Measurements from ENCODE around the gene SMIM29. TPM values are rescaled to one million over a fixed set of nuclear protein-coding genes. Genes with fewer than 3 reads are reported as not detected.

Gene SMIM29
- total and polyA plus RNA-seq, 10 of the 15 experiments (the other 5 are each of a cell fraction or from before 2014, with no cell fraction given), result 7.1 to 30.0 (median 16.2) TPM

DNA sequence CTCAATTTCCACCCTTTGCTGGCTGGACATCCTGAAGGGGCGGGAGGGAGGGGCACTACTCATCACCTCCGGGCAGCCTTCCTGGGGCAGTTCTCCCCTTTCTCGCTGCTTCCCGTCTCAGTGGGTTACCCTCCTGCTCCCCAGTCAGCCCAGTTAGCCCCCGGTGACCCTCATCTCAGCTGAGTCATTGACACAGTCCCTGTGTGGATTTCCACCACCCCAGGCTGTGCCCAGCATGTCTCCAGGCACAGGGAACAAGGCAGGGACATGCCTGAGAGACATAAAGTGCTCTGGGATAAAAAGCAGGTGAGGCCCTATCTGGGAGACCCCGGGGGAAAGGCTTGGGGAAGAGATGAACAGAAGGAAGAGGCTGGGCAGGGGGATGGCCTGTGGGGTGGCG lies 42.1 kb downstream of the SMIM29 start:
- H3K27ac ChIP-seq (ENCODE audit: control insufficient read depth, insufficient read depth), result no peak overlapping the region
- ChIA-PET SMC1A (ENCODE audit: uncharacterized antibody, unreplicated experiment) (no interaction called here), RAD21 (ENCODE audit: unreplicated experiment) (no interaction called here), CTCF (interaction anchor here (0.6 to 1.0 kb wide), 2 partner anchors 10 to 253 kb away, joined by 3 read pairs; no protein-coding TSS in a partner anchor), POLR2A (no interaction called here)
- no peaks in the 10 kb centered on the region for H4K20me1 ChIP-seq (ENCODE audit: control insufficient read depth, insufficient read depth)
- no peaks in the 10 kb centered on the region for H3K27me3 ChIP-seq (replicated peaks in 1 of 2; ENCODE audit: control insufficient read depth in 2 of 2, insufficient read depth in 2 of 2, low read length in 1 of 2)
- no peak overlapping the region for H2AFZ ChIP-seq (ENCODE audit: control insufficient read depth, low read depth, low read length)
- no peaks in the 10 kb centered on the region for H3K4me1 ChIP-seq (ENCODE audit: control insufficient read depth, insufficient read depth, low read length)
- TF ChIP-seq SUZ12 (IDR thresholded peaks at IDR 0.05; ENCODE audit: unreplicated experiment) (no peak), STAT1 (conservative IDR thresholded peaks at IDR 0.05) (no peak), NFYA (IDR thresholded peaks at IDR 0.05; ENCODE audit: borderline replicate concordance, low read depth, low read length) (no peak), TCF12 (IDR thresholded peaks at IDR 0.05; ENCODE audit: low read depth, low read length) (no peak), EP300 (IDR thresholded peaks at IDR 0.05; ENCODE audit: borderline replicate concordance in 1 of 2, control insufficient read depth in 1 of 2, low read depth in 2 of 2, low read length in 2 of 2) (no peak), IKZF2 (IDR thresholded peaks at IDR 0.05) (no peak), NFYB (IDR thresholded peaks at IDR 0.05; ENCODE audit: insufficient read depth, low read depth, low read length) (no peak), FOS (IDR thresholded peaks at IDR 0.05; ENCODE audit: borderline replicate concordance, extremely low read depth, insufficient read length) (no peak), RAD21 (IDR thresholded peaks at IDR 0.05; ENCODE audit: insufficient read depth, low read depth, low read length) (no peak), SP1 (IDR thresholded peaks at IDR 0.05; ENCODE audit: low read depth, low read length) (no peak)
- TF ChIP-seq, protein P1, sequence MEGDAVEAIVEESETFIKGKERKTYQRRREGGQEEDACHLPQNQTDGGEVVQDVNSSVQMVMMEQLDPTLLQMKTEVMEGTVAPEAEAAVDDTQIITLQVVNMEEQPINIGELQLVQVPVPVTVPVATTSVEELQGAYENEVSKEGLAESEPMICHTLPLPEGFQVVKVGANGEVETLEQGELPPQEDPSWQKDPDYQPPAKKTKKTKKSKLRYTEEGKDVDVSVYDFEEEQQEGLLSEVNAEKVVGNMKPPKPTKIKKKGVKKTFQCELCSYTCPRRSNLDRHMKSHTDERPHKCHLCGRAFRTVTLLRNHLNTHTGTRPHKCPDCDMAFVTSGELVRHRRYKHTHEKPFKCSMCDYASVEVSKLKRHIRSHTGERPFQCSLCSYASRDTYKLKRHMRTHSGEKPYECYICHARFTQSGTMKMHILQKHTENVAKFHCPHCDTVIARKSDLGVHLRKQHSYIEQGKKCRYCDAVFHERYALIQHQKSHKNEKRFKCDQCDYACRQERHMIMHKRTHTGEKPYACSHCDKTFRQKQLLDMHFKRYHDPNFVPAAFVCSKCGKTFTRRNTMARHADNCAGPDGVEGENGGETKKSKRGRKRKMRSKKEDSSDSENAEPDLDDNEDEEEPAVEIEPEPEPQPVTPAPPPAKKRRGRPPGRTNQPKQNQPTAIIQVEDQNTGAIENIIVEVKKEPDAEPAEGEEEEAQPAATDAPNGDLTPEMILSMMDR (IDR thresholded peaks at IDR 0.05 in 2 of 3, conservative IDR thresholded peaks at IDR 0.05 in 1 of 3; ENCODE audit: control insufficient read depth in 2 of 3, extremely low read depth in 1 of 3, insufficient read depth in 1 of 3, low read depth in 3 of 3, low read length in 3 of 3), result no peak
- TF ChIP-seq, protein P2, sequence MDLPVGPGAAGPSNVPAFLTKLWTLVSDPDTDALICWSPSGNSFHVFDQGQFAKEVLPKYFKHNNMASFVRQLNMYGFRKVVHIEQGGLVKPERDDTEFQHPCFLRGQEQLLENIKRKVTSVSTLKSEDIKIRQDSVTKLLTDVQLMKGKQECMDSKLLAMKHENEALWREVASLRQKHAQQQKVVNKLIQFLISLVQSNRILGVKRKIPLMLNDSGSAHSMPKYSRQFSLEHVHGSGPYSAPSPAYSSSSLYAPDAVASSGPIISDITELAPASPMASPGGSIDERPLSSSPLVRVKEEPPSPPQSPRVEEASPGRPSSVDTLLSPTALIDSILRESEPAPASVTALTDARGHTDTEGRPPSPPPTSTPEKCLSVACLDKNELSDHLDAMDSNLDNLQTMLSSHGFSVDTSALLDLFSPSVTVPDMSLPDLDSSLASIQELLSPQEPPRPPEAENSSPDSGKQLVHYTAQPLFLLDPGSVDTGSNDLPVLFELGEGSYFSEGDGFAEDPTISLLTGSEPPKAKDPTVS (IDR thresholded peaks at IDR 0.05; ENCODE audit: low read depth, low read length), result no peak
- no peak overlapping the region for H3K9ac ChIP-seq (ENCODE audit: control insufficient read depth, insufficient read depth, low read length)
- BruUV-seq (replicated peaks), result no TSS peak
- H3K4me3 ChIP-seq, result no peak overlapping the region
- in situ Hi-C loops (cut with MboI) (no loop called here), intact Hi-C loops (cut with micrococcal nuclease; ENCODE audit: unreplicated experiment) (no loop called here)
- H3K79me2 ChIP-seq (ENCODE audit: control insufficient read depth, insufficient read depth, low read length), result no peaks in the 10 kb centered on the region
- no peak for ATAC-seq
- FAIRE-seq, result no peak
- no peak for DNase-seq (ENCODE audit: low read depth, low spot score)
- no peaks in the 10 kb centered on the region for H3K36me3 ChIP-seq (ENCODE audit: control insufficient read depth in 2 of 2, insufficient read depth in 2 of 2, low read length in 1 of 2)
- H3K4me2 ChIP-seq (ENCODE audit: control insufficient read depth, insufficient read depth), result no peak overlapping the region
- WGBS (ENCODE audit: insufficient coverage, insufficient replicate concordance, low lambda C conversion rate, missing lambda C conversion rate), result 75% methylated on average over 7 of the region's 7 CpGs
- peaks cover 4% of the 10 kb centered on the region; the same call in 1 of the 3 replicates for H3K9me3 ChIP-seq (replicated peaks; ENCODE audit: control insufficient read depth, insufficient read depth, low read length)
